OCI-LY1 (cell line): ENCODE measurements around the gene CNPPD1.

Source experiments
- H2AFZ ChIP-seq: fragments of 200-600 bp; sonication (generic), shearing (Covaris generic); 2 replicates; pipeline ENCODE4 v1.6.0; 2014; ENCODE audit warnings: antibody characterized with exemption, mild to moderate bottlenecking, low read length
- H3F3A ChIP-seq: fragments of 200-600 bp; sonication (generic), shearing (Covaris generic); 2 replicates; pipeline ENCODE4 v1.6.0; 2014; ENCODE audit warnings: mild to moderate bottlenecking, antibody characterized with exemption, low read length, moderate library complexity; ENCODE audit not compliant: insufficient read depth
- H3K27ac ChIP-seq: fragments of 200-600 bp; sonication (generic); 2 replicates; pipeline ENCODE4 v1.5.1; 2014; ENCODE audit warnings: low read length, mixed run types, mild to moderate bottlenecking, low read depth; ENCODE audit not compliant: poor library complexity, severe bottlenecking
- H3K27me3 ChIP-seq: fragments of 200-600 bp; sonication (generic); 2 replicates; pipeline ENCODE4 v1.6.0; 2014; ENCODE audit warnings: antibody characterized with exemption, mild to moderate bottlenecking, low read length, moderate library complexity; ENCODE audit not compliant: insufficient read depth
- H3K36me3 ChIP-seq: fragments of 200-600 bp; sonication (generic); 2 replicates; pipeline ENCODE4 v1.6.1; 2014; ENCODE audit warnings: mild to moderate bottlenecking, antibody characterized with exemption, low read length, moderate library complexity, mixed read lengths; ENCODE audit not compliant: insufficient read depth
- H3K4me1 ChIP-seq: fragments of 200-600 bp; sonication (generic); 2 replicates; pipeline ENCODE4 v1.5.1; 2014; ENCODE audit warnings: mild to moderate bottlenecking, low read length, moderate library complexity; ENCODE audit not compliant: insufficient read depth, severe bottlenecking
- H3K4me2 ChIP-seq: fragments of 200-600 bp; sonication (generic), shearing (Covaris generic); 2 replicates; pipeline ENCODE4 v1.6.1; 2014; ENCODE audit warnings: low read length
- H3K4me3 ChIP-seq: fragments of 200-600 bp; sonication (generic); 2 replicates; pipeline ENCODE4 v1.5.1; 2014; ENCODE audit warnings: low read length, low read depth, mild to moderate bottlenecking, mixed read lengths; ENCODE audit not compliant: poor library complexity, severe bottlenecking
- H3K79me2 ChIP-seq: fragments of 200-600 bp; shearing (Covaris generic); 2 replicates; pipeline ENCODE4 v1.6.1; 2016; ENCODE audit warnings: mixed run types, low read length, mixed read lengths; ENCODE audit not compliant: insufficient read depth
- H3K9ac ChIP-seq: fragments of 200-600 bp; sonication (generic), shearing (Covaris generic); 2 replicates; pipeline ENCODE4 v1.6.1; 2014; ENCODE audit warnings: mild to moderate bottlenecking, low read length, mixed read lengths
- H3K9me2 ChIP-seq: fragments of 200-600 bp; sonication (generic), shearing (Covaris generic); 2 replicates; pipeline ENCODE4 v1.6.1; 2014; ENCODE audit warnings: low read depth, mild to moderate bottlenecking, low read length, mixed read lengths
- H3K9me3 ChIP-seq: fragments of 200-600 bp; shearing (Covaris generic); 2 replicates; pipeline ENCODE4 v1.6.1; 2014; ENCODE audit warnings: low read length, mixed read lengths
- H4K20me1 ChIP-seq: fragments of 200-600 bp; sonication (generic), shearing (Covaris generic); 2 replicates; pipeline ENCODE4 v1.6.0; 2016; ENCODE audit warnings: mild to moderate bottlenecking, low read length; ENCODE audit not compliant: insufficient read depth
- CTCF ChIP-seq: fragments of 200-600 bp; sonication (generic), shearing (Covaris generic); IDR thresholded peaks from 2 replicates; pipeline ENCODE4 v1.5.1; 2017; ENCODE audit warnings: mild to moderate bottlenecking, antibody characterized with exemption, low read length, moderate library complexity, mixed read lengths
- EZH2 ChIP-seq: fragments of 200-600 bp; sonication (generic), shearing (Covaris generic); IDR thresholded peaks from 2 replicates; pipeline ENCODE4 v1.8.0; 2017; ENCODE audit warnings: borderline replicate concordance, mixed run types, mild to moderate bottlenecking, antibody characterized with exemption, low read length, moderate library complexity, mixed read lengths

Gene CNPPD1

GRCh38 chr2:219182331-219183150 lies 5.8 kb upstream of the CNPPD1 start:
- no peak overlapping the region for H3K9ac ChIP-seq
- no peaks in the 10 kb centered on the region for H4K20me1 ChIP-seq
- H3K27ac ChIP-seq, result no peak overlapping the region
- H3F3A ChIP-seq, result no peaks in the 10 kb centered on the region
- no peak overlapping the region for H2AFZ ChIP-seq
- no peak overlapping the region for H3K4me3 ChIP-seq
- no peaks in the 10 kb centered on the region for H3K27me3 ChIP-seq
- TF ChIP-seq EZH2 (no peak), CTCF (no peak)
- H3K9me2 ChIP-seq, result no peaks in the 10 kb centered on the region
- peaks cover 15% of the 10 kb centered on the region for H3K4me1 ChIP-seq
- peaks cover 8% of the 10 kb centered on the region; the same call in 1 of the 2 replicates for H3K79me2 ChIP-seq
- H3K4me2 ChIP-seq, result no peak overlapping the region
- no peaks in the 10 kb centered on the region for H3K9me3 ChIP-seq
- H3K36me3 ChIP-seq, result peaks cover 51% of the 10 kb centered on the region

GRCh38 chr2:219181531-219181930 lies 4.8 kb upstream of the CNPPD1 start:
- H3K4me3 ChIP-seq, result no peak overlapping the region
- no peak overlapping the region for H2AFZ ChIP-seq
- no peaks in the 10 kb centered on the region for H3K27me3 ChIP-seq
- peaks cover 8% of the 10 kb centered on the region; the same call in 1 of the 2 replicates for H3K79me2 ChIP-seq
- TF ChIP-seq EZH2, result no peak
- TF ChIP-seq CTCF, result no peak
- no peak overlapping the region for H3K27ac ChIP-seq
- no peaks in the 10 kb centered on the region; the same call in 1 of the 2 replicates for H3F3A ChIP-seq
- no peaks in the 10 kb centered on the region for H4K20me1 ChIP-seq
- no peaks in the 10 kb centered on the region for H3K9me3 ChIP-seq
- H3K9me2 ChIP-seq, result no peaks in the 10 kb centered on the region
- peaks cover 15% of the 10 kb centered on the region for H3K4me1 ChIP-seq
- no peak overlapping the region for H3K4me2 ChIP-seq
- H3K36me3 ChIP-seq, result peaks cover 51% of the 10 kb centered on the region
- no peak overlapping the region for H3K9ac ChIP-seq

DNA sequence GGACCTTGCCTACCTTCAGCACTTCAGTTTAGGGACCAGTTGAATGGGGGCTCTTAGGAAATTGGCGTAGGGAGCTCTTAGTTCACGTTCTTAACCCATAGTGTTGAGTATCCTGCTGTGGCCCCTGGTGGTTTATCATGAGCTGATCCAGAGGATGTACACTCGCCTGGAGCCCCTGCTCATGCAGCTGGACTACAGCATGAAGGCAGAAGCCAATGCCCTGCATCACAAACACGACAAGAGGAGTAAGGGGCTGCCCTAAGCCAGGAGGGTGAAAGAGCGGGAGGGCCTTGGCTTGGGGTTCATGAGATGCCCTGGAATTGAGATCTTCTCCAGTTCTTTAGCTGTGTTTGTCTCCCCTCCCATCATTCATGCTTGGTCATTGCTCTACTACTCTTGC lies 4.2 kb upstream of the CNPPD1 start:
- Histone ChIP-seq H3K9ac (no peak overlapping the region), H3K9me2 (no peaks in the 10 kb centered on the region), H3K27ac (no peak overlapping the region), H3K79me2 (peaks cover 8% of the 10 kb centered on the region; the same call in 1 of the 2 replicates), H3K36me3 (peaks cover 51% of the 10 kb centered on the region), H3K4me2 (no peak overlapping the region), H3K4me1 (peaks cover 19% of the 10 kb centered on the region), H3K9me3 (no peaks in the 10 kb centered on the region), H3K4me3 (no peak overlapping the region), H2AFZ (no peak overlapping the region), H4K20me1 (no peaks in the 10 kb centered on the region), H3K27me3 (no peaks in the 10 kb centered on the region), H3F3A (no peaks in the 10 kb centered on the region; the same call in 1 of the 2 replicates)
- TF ChIP-seq EZH2 (no peak), CTCF (no peak)
